IMR-90 (cell line): Measurements from ENCODE around the gene CACNA1G.

Source experiments
- CTCF ChIP-seq: conservative IDR thresholded peaks from 2 replicates; pipeline ENCODE4 v1.5.1; 2012; ENCODE audit warnings: mild to moderate bottlenecking, low read depth, low read length, improper control_type of control experiment
- FOS ChIP-seq: fragments of 150-350 bp; IDR thresholded peaks from 2 replicates; pipeline ENCODE4 v1.6.1; 2016; ENCODE audit warnings: low read depth, low read length

GRCh38 chr17:50588391-50589049 lies 28.0 kb downstream of the CACNA1G start:
- TF ChIP-seq CTCF (no peak), FOS (no peak)
